ENCODE measurements around the gene MISP3. TPM values are rescaled to one million over a fixed set of nuclear protein-coding genes. Genes with fewer than 3 reads are reported as not detected.

Gene MISP3
- total RNA-seq, 2 experiments from 2014 or later: 2.4 to 2.5 TPM

DNA sequence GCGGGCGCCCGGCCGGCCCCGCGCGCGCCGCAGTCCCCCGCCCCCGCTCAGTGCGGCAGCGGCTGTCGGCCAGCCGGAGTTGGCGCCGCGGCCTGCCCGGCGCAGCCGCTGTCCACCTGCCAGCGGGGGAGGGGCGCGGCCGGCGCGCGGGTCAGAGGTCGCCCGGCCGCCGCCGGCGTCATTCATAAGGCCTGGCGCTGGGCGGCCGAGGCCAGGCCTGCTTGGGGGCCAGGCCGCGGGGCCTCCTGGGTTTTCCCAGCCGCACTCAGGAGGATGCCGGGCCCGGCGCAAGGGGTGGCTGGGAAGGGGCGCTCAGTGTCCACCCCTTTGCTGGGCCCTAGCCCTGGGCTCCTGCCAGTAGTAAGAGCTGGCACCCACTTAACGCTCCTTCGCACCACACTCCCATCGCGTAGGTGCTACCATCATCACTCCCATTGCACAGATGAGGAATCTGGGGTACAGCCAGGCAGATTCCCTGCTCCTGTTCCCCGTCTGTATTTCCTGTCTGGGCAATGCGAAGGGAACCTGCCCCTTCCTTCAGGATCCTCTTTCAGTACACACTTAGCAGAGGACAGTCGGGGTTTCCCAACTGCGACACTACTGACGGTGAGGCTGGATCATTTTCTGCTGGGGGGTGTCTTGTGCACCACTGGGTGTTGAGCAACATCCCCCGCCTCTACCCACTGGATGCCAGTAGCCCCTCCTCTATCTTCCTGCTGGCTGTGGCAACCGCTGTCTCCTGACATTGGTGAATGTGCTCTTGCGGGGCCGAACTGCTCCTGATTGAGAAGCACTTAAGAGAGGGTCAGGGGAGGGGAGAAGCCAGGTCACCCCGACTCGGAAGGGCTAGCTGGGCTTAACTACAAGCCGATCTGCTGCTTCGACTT lies 45.8 kb downstream of the MISP3 start:
- H3K9me3 Mint-ChIP-seq: no peaks in the 10 kb centered on the region
- peaks cover 37% of the 10 kb centered on the region for H3K4me1 Mint-ChIP-seq (ENCODE audit: low read depth)
- peaks cover 8% of the 10 kb centered on the region for H3K36me3 Mint-ChIP-seq
- ChIA-PET CTCF (interaction anchor here (1.1 to 5.0 kb wide), 3 partner anchors 18 to 239 kb away, joined by 3 to 37 read pairs (median 3); partner anchors contain the start of gene ASF1B), POLR2A (interaction anchor here (1.3 to 1.4 kb wide), 2 partner anchors 18 to 112 kb away, joined by 3 to 4 read pairs; partner anchors contain the start of gene ASF1B)
- no peaks in the 10 kb centered on the region for H3K27me3 Mint-ChIP-seq
- H3K27ac Mint-ChIP-seq: peak overlapping the region; percentile 76
- peak overlapping the region; percentile 81 for H3K4me3 Mint-ChIP-seq
- intact Hi-C loops (cut with micrococcal nuclease): loop anchor here (5.0 kb wide), 1 partner anchor 36 kb away; no protein-coding TSS in a partner anchor
- DNase-seq: peak; percentile 48

- peak overlapping the region; percentile 81 for H3K4me3 Mint-ChIP-seq
- H3K27ac Mint-ChIP-seq: no peak overlapping the region
- H3K27me3 Mint-ChIP-seq: no peaks in the 10 kb centered on the region
- intact Hi-C loops (cut with micrococcal nuclease): loop anchor here (5.0 kb wide), 1 partner anchor 37 kb away; no protein-coding TSS in a partner anchor
- H3K9me3 Mint-ChIP-seq: no peaks in the 10 kb centered on the region
- ChIA-PET POLR2A (interaction anchor here (1.4 kb wide), 1 partner anchor 17 kb away, joined by 4 read pairs; the partner anchor contains the start of gene ASF1B), CTCF (interaction anchor here (0.7 to 1.5 kb wide), 3 partner anchors 17 to 240 kb away, joined by 3 read pairs; partner anchors contain the start of gene ASF1B)
- H3K36me3 Mint-ChIP-seq: peaks cover 8% of the 10 kb centered on the region
- no peak for DNase-seq
- H3K4me1 Mint-ChIP-seq (ENCODE audit: low read depth): peaks cover 30% of the 10 kb centered on the region
Measured at GRCh38 chr19:14119146-14119545, 46.6 kb downstream of the MISP3 start.

- H3K4me3 Mint-ChIP-seq: no peak overlapping the region
Measured at GRCh38 chr19:14119644-14120496, 47.3 kb downstream of the MISP3 start.

DNA sequence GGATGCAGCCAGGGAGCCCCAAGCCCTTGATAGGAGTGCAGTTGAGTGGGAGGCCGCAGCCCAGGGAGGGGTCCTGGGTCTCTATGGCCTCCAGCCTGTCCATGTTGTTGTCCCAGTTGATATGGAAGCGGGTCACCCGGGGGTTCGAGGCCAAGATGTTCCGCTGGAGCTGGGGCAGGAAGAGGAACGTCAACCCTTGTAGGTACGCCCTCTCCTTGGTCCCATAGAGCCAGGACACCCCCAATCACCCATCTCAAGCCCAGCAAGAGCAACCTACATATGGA lies 47.9 kb downstream of the MISP3 start:
- Mint-ChIP-seq H3K4me1 (ENCODE audit: low read depth) (peaks cover 23% of the 10 kb centered on the region), H3K4me3 (no peak overlapping the region), H3K36me3 (peaks cover 13% of the 10 kb centered on the region), H3K27me3 (no peaks in the 10 kb centered on the region), H3K9me3 (no peaks in the 10 kb centered on the region), H3K27ac (no peak overlapping the region)
- intact Hi-C loops (cut with micrococcal nuclease): no loop called here
- CTCF ChIA-PET: interaction anchor here (1.1 kb wide), 1 partner anchor 16 kb away, joined by 3 read pairs; the partner anchor contains the start of gene ASF1B
- DNase-seq: no peak
- POLR2A ChIA-PET: no interaction called here

More at GRCh38 chr19:14119644-14120496, 47.3 kb downstream of the MISP3 start:
- Mint-ChIP-seq H3K4me1 (ENCODE audit: low read depth) (peaks cover 27% of the 10 kb centered on the region), H3K27ac (no peak overlapping the region), H3K9me3 (no peaks in the 10 kb centered on the region), H3K36me3 (peaks cover 13% of the 10 kb centered on the region), H3K27me3 (no peaks in the 10 kb centered on the region)
- intact Hi-C loops (cut with micrococcal nuclease): loop anchor here (5.0 kb wide), 1 partner anchor 38 kb away; no protein-coding TSS in a partner anchor
- CTCF ChIA-PET: interaction anchor here (0.7 to 1.1 kb wide), 2 partner anchors 17 to 22 kb away, joined by 3 read pairs; partner anchors contain the start of gene ASF1B
- no peak for DNase-seq
- POLR2A ChIA-PET: interaction anchor here (1.4 kb wide), 1 partner anchor 17 kb away, joined by 4 read pairs; the partner anchor contains the start of gene ASF1B

DNA sequence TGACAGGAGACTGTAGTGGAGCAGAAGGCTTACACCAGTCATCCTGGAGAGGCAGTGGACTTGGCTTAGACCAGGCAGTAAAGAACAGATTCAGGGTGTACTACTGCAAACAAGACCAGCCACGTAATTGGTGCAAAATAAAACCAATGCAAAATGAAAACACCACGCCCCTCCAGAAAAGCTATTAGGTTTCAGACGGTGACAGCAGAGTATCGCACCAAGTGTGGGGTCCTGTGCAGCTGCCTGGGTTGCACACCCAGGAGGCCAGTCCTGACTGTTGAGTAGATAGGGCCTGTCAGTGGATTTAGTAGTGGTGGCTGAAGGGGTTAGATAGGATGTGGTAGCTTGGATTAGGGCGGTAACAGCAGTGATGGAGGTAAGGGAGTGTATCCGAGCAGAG lies 50.3 kb downstream of the MISP3 start:
- intact Hi-C loops (cut with micrococcal nuclease): no loop called here
- Mint-ChIP-seq H3K27me3 (no peaks in the 10 kb centered on the region), H3K9me3 (no peaks in the 10 kb centered on the region), H3K36me3 (peaks cover 21% of the 10 kb centered on the region), H3K4me3 (no peak overlapping the region), H3K27ac (no peak overlapping the region), H3K4me1 (ENCODE audit: low read depth) (peaks cover 10% of the 10 kb centered on the region)
- ChIA-PET CTCF (interaction anchor here (1.0 kb wide), 2 partner anchors 9 to 24 kb away, joined by 3 to 4 read pairs; no protein-coding TSS in a partner anchor), POLR2A (no interaction called here)
- no peak for DNase-seq

Other genes with a start within 250 kb of the MISP3 start
- gene NANOS3, start 195.7 kb upstream of the MISP3 start, total RNA-seq: 1 to 10 TPM; 1.1 to 2.7 TPM
- 1 to 10 TPM; 7.7 to 9.0 TPM for gene BRME1, start 166.7 kb upstream of the MISP3 start, total RNA-seq
- 10 to 100 TPM; 25.8 to 31.0 TPM for gene CC2D1A, start 166.6 kb upstream of the MISP3 start, total RNA-seq
- under 1 TPM; 0.34 to 0.50 TPM for gene PODNL1, start 134.4 kb upstream of the MISP3 start, total RNA-seq
- 10 to 100 TPM; 67.0 to 72.0 TPM for gene DCAF15, start 120.3 kb upstream of the MISP3 start, total RNA-seq
- 10 to 100 TPM; 14.4 to 15.2 TPM for gene RFX1, start 66.5 kb upstream of the MISP3 start, total RNA-seq
- not detected for gene RLN3, start 44.6 kb upstream of the MISP3 start, total RNA-seq
- gene IL27RA, start 41.0 kb upstream of the MISP3 start, total RNA-seq: 10 to 100 TPM; 61.9 to 62.0 TPM
- not detected for gene PALM3, start 10.7 kb upstream of the MISP3 start, total RNA-seq
- gene C19orf67, start 13.0 kb downstream of the MISP3 start, total RNA-seq: not detected
- 10 to 100 TPM; 74.5 to 77.6 TPM for gene SAMD1, start 18.0 kb downstream of the MISP3 start, total RNA-seq
- 10 to 100 TPM; 64.3 to 65.6 TPM for gene PRKACA, start 45.0 kb downstream of the MISP3 start, total RNA-seq
- gene ASF1B, start 63.8 kb downstream of the MISP3 start, total RNA-seq: 10 to 100 TPM; 67.7 to 70.8 TPM
- 10 to 100 TPM in 1 of 2 experiments, 1 to 10 TPM in 1; 8.4 to 10.9 TPM for gene ADGRL1, start 133.4 kb downstream of the MISP3 start, total RNA-seq

Data from activated CD4-positive, alpha-beta memory T cell treated with anti-CD3 and anti-CD28 coated beads for 36 hours (primary cell).